ENCODE measurements around the gene ST7. TPM values are rescaled to one million over a fixed set of nuclear protein-coding genes. Genes with fewer than 3 reads are reported as not detected.

The ST7 gene
- total RNA-seq, 1 donor: 19.9 TPM

GRCh38 chr7:116950889-116951351 lies 2.4 kb upstream of the ST7 start:
- Histone ChIP-seq H3K4me1 (ENCODE audit: insufficient read depth, low read length) (peaks cover 19% of the 10 kb centered on the region), H3K36me3 (ENCODE audit: insufficient read depth, low read length) (no peaks in the 10 kb centered on the region), H3K4me2 (ENCODE audit: insufficient read depth, low read length) (no peak overlapping the region), H4K20me1 (ENCODE audit: insufficient read depth, low read length) (no peaks in the 10 kb centered on the region), H3K9me3 (ENCODE audit: low read depth, low read length) (no peaks in the 10 kb centered on the region), H2AFZ (ENCODE audit: low read length) (no peak overlapping the region), H3K4me3 (ENCODE audit: insufficient read depth, low read length) (no peak overlapping the region), H3K79me2 (ENCODE audit: insufficient read depth, low read length) (peaks cover 17% of the 10 kb centered on the region), H3K27me3 (ENCODE audit: insufficient read depth, low read length) (no peaks in the 10 kb centered on the region), H3K27ac (ENCODE audit: low read depth, low read length) (no peak overlapping the region)
- no peak for TF ChIP-seq CTCF (IDR thresholded peaks at IDR 0.05; ENCODE audit: extremely low read depth, low read depth, low read length)
- peak; percentile 37 for DNase-seq (ENCODE audit: insufficient read length, low spot score, missing footprints)

- no peak overlapping the region for H3K27ac ChIP-seq (ENCODE audit: low read depth, low read length)
- peaks cover 21% of the 10 kb centered on the region for H3K4me1 ChIP-seq (ENCODE audit: insufficient read depth, low read length)
- no peaks in the 10 kb centered on the region for H4K20me1 ChIP-seq (ENCODE audit: insufficient read depth, low read length)
- no peak overlapping the region for H3K4me2 ChIP-seq (ENCODE audit: insufficient read depth, low read length)
- H3K36me3 ChIP-seq (ENCODE audit: insufficient read depth, low read length): no peaks in the 10 kb centered on the region
- H3K9me3 ChIP-seq (ENCODE audit: low read depth, low read length): no peaks in the 10 kb centered on the region
- no peak for DNase-seq (ENCODE audit: insufficient read length, low spot score, missing footprints)
- no peaks in the 10 kb centered on the region for H3K27me3 ChIP-seq (ENCODE audit: insufficient read depth, low read length)
- H2AFZ ChIP-seq (ENCODE audit: low read length): no peak overlapping the region
- H3K4me3 ChIP-seq (ENCODE audit: insufficient read depth, low read length): no peak overlapping the region
- no peak for TF ChIP-seq CTCF (IDR thresholded peaks at IDR 0.05; ENCODE audit: extremely low read depth, low read depth, low read length)
- peaks cover 24% of the 10 kb centered on the region for H3K79me2 ChIP-seq (ENCODE audit: insufficient read depth, low read length)
These were observed 1.7 kb upstream of the ST7 start for GRCh38 chr7:116951366-116952292.

GRCh38 chr7:116952635-116953371 lies 498 bp upstream of the ST7 start:
- peak overlapping the region; percentile 99 for H3K4me2 ChIP-seq (ENCODE audit: insufficient read depth, low read length)
- peaks cover 36% of the 10 kb centered on the region for H3K79me2 ChIP-seq (ENCODE audit: insufficient read depth, low read length)
- peak overlapping the region; percentile 97 for H2AFZ ChIP-seq (ENCODE audit: low read length)
- H3K27me3 ChIP-seq (ENCODE audit: insufficient read depth, low read length): no peaks in the 10 kb centered on the region
- DNase-seq (ENCODE audit: insufficient read length, low spot score, missing footprints): peak; percentile 11
- no peaks in the 10 kb centered on the region for H3K36me3 ChIP-seq (ENCODE audit: insufficient read depth, low read length)
- peaks cover 21% of the 10 kb centered on the region for H3K4me1 ChIP-seq (ENCODE audit: insufficient read depth, low read length)
- H3K9me3 ChIP-seq (ENCODE audit: low read depth, low read length): no peaks in the 10 kb centered on the region
- H3K4me3 ChIP-seq (ENCODE audit: insufficient read depth, low read length): peak overlapping the region; percentile 89
- H3K27ac ChIP-seq (ENCODE audit: low read depth, low read length): peak overlapping the region; percentile 87
- H4K20me1 ChIP-seq (ENCODE audit: insufficient read depth, low read length): no peaks in the 10 kb centered on the region
- no peak for TF ChIP-seq CTCF (IDR thresholded peaks at IDR 0.05; ENCODE audit: extremely low read depth, low read depth, low read length)

Measured in osteoblast (primary cell).